ENCODE data around the gene HOXA11.
A peak's percentile ranks its signal among the peaks of the same experiment; 100 is the strongest.

DNA sequence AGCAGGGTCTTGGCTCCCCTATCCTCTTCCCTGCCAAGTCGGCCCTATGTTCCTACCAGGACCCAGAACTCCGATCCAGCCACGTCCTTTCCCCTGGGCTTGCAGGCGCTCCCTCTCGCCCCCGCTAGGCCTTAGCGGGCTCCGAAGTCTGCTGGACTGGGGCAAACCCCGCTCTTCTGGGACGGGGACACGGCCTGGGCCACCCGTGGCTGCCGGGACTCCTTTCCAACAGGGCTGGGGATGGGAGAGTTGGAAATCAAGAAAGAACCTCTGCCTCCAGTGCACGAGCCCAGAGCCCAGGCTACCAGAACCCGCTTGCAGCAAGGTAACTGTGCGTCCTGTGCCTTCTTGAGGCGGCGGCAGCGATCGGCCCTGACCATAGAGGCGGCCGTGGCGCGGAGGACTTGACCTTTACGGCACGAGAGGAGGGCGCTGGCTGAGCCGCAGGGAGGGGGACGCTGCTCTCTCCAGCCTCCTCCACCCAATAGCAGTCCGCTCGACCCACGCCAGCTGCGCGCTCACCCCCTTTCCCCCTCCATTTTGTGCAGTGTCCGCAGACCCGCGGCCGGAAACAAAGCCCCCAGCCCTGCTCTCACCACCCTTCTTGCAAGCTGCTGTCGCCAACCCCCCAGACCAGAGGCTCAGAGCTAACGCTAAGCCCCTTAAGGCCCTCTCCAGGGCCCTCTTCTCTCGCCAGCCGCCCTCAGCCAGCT lies 7.0 kb upstream of the HOXA11 start:
- TF ChIP-seq CTCF (IDR thresholded peaks at IDR 0.05; ENCODE audit: low read depth, low read length, poor library complexity, severe bottlenecking) (no peak), EZH2phosphoT487 (IDR thresholded peaks at IDR 0.05; ENCODE audit: borderline replicate concordance, low read length) (peak; percentile 84)

All from DOHH2 (cell line).